ENCODE results near the gene MVK.

The MVK gene

GRCh38 chr12:109567296-109567695 lies 6.3 kb upstream of the MVK start:
- DNase-seq (ENCODE audit: low spot score) = no peak

- no peak for DNase-seq (ENCODE audit: low spot score)
Measured at GRCh38 chr12:109567967-109568366, 5.6 kb upstream of the MVK start.

- DNase-seq (ENCODE audit: low spot score) = no peak
Measured at GRCh38 chr12:109568486-109568885, 5.1 kb upstream of the MVK start.

- DNase-seq (ENCODE audit: low spot score) = no peak
Measured at GRCh38 chr12:109571773-109572505, 1.7 kb upstream of the MVK start.

- DNase-seq (ENCODE audit: low spot score) = no peak
Measured at GRCh38 chr12:109572506-109572845, 1.1 kb upstream of the MVK start.

- DNase-seq (ENCODE audit: low spot score) = no peak
Measured at GRCh38 chr12:109573914-109574244, 285 bp downstream of the MVK start.

GRCh38 chr12:109575683-109576082 lies 2.1 kb downstream of the MVK start:
- DNase-seq (ENCODE audit: low spot score) = no peak

GRCh38 chr12:109577311-109577710 lies 3.7 kb downstream of the MVK start:
- DNase-seq (ENCODE audit: low spot score) = no peak

GRCh38 chr12:109578330-109578927 lies 4.8 kb downstream of the MVK start:
- no peak for DNase-seq (ENCODE audit: low spot score)

GRCh38 chr12:109579639-109580038 lies 6.0 kb downstream of the MVK start:
- no peak for DNase-seq (ENCODE audit: low spot score)

- DNase-seq (ENCODE audit: low spot score) = no peak
Measured at GRCh38 chr12:109580272-109580671, 6.7 kb downstream of the MVK start.

- DNase-seq (ENCODE audit: low spot score) = no peak
Measured at GRCh38 chr12:109580684-109581333, 7.2 kb downstream of the MVK start.

- no peak for DNase-seq (ENCODE audit: low spot score)
Measured at GRCh38 chr12:109581334-109581691, 7.7 kb downstream of the MVK start.

GRCh38 chr12:109581856-109582255 lies 8.3 kb downstream of the MVK start:
- no peak for DNase-seq (ENCODE audit: low spot score)

GRCh38 chr12:109582636-109583035 lies 9.0 kb downstream of the MVK start:
- no peak for DNase-seq (ENCODE audit: low spot score)

- no peak for DNase-seq (ENCODE audit: low spot score)
Measured at GRCh38 chr12:109583733-109584132, 10.1 kb downstream of the MVK start.

GRCh38 chr12:109586385-109587296 lies 13.0 kb downstream of the MVK start:
- DNase-seq (ENCODE audit: low spot score) = no peak

GRCh38 chr12:109587921-109588320 lies 14.3 kb downstream of the MVK start:
- DNase-seq (ENCODE audit: low spot score) = no peak

GRCh38 chr12:109588461-109589239 lies 15.1 kb downstream of the MVK start:
- no peak for DNase-seq (ENCODE audit: low spot score)

- no peak for DNase-seq (ENCODE audit: low spot score)
Measured at GRCh38 chr12:109589240-109589590, 15.6 kb downstream of the MVK start.

- no peak for DNase-seq (ENCODE audit: low spot score)
Measured at GRCh38 chr12:109589691-109590245, 16.2 kb downstream of the MVK start.

GRCh38 chr12:109590566-109590965 lies 17.0 kb downstream of the MVK start:
- DNase-seq (ENCODE audit: low spot score) = no peak
